Measurements from ENCODE around the gene CDH3. TPM values are rescaled to one million over a fixed set of nuclear protein-coding genes. Genes with fewer than 3 reads are reported as not detected.
A peak's percentile ranks its signal among the peaks of the same experiment; 100 is the strongest.

The CDH3 gene
- total RNA-seq, 1 experiment from 2014 or later = 0.55 TPM

DNA sequence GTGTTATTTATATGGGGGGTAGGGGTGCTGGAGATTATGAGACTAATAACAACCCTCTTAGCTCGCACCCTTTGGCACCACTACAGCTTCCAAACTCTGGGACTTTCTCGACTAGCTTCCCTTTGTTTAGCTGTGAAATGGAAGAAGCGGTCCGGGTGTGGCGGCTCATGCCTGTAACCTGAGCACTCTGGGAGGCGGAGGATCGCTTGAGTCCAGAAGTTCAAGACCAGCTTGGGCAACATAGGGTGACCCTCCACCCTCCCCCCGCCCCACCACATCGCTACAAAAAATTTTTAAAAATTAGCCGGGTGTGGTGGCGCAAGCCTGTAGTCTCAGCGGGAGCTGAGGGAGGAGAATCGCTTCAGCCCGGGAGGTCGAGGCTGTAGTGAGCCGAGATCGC lies 814 bp upstream of the CDH3 start:
- DNase-seq (ENCODE audit: low read depth, low spot score) = no peak
- in situ Hi-C loops (cut with HindIII; ENCODE audit: low pct_unique_long_range_greater_than_20kb, low sequenced_read_pairs) = no loop called here

- DNase-seq (ENCODE audit: low read depth, low spot score) = no peak
- in situ Hi-C loops (cut with HindIII; ENCODE audit: low pct_unique_long_range_greater_than_20kb, low sequenced_read_pairs) = no loop called here
These were observed 631 bp downstream of the CDH3 start for GRCh38 chr16:68645494-68646388.

GRCh38 chr16:68646953-68647659 lies 2.0 kb downstream of the CDH3 start:
- DNase-seq (ENCODE audit: low read depth, low spot score) = no peak
- in situ Hi-C loops (cut with HindIII; ENCODE audit: low pct_unique_long_range_greater_than_20kb, low sequenced_read_pairs) = no loop called here

GRCh38 chr16:68651136-68651535 lies 6.0 kb downstream of the CDH3 start:
- in situ Hi-C loops (cut with HindIII; ENCODE audit: low pct_unique_long_range_greater_than_20kb, low sequenced_read_pairs) = no loop called here
- DNase-seq (ENCODE audit: low read depth, low spot score) = no peak

- in situ Hi-C loops (cut with HindIII; ENCODE audit: low pct_unique_long_range_greater_than_20kb, low sequenced_read_pairs) = no loop called here
- no peak for DNase-seq (ENCODE audit: low read depth, low spot score)
These were observed 7.5 kb downstream of the CDH3 start for GRCh38 chr16:68652659-68653058.

DNA sequence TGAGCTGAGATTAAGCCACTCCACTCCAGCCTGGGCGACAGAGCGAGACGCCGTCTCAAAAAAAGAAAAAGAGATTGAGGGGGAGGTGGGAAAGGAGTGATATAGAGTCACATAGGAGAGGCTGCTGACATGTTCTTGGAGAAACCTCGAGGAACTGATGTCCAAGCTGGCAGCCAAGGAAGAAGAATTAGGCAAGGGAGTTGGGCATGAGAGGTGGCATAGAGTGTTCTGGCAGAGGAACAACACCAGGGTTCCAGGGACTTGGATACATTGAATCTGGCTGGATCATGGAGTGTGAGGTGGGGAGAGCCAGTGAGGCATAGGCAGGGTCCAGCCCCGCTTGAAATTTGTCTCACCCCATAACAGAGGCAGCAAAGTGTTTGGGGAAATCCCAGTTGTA lies 10.7 kb downstream of the CDH3 start:
- in situ Hi-C loops (cut with HindIII; ENCODE audit: low pct_unique_long_range_greater_than_20kb, low sequenced_read_pairs) = no loop called here

DNA sequence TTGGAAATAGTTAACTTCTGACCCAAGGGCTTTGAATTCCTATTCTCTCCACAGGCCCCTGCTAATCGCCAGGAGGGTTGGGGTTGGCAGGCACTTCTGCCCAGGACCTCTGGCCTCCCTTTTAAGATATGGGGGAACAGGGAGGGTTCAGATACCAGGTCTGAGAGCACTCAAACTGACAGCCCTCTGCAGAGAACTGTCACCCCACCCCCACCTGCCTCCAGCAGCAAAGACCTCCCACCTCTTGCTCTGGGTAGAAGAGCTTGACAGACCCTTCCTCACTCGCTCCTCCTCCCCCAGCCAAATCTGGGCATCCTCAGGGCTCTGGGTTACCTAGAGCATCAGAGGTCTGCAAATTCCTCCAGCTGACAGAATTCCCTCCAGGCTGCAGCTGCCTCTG lies 11.6 kb downstream of the CDH3 start:
- in situ Hi-C loops (cut with HindIII; ENCODE audit: low pct_unique_long_range_greater_than_20kb, low sequenced_read_pairs) = no loop called here
- no peak for DNase-seq (ENCODE audit: low read depth, low spot score)

More for the DNA sequence above, 10.7 kb downstream of the CDH3 start:
- no peak for DNase-seq (ENCODE audit: low read depth, low spot score)

- peak; percentile 41 for DNase-seq (ENCODE audit: low read depth, low spot score)
These were observed 13.3 kb downstream of the CDH3 start for GRCh38 chr16:68658341-68658973.

GRCh38 chr16:68658974-68659360 lies 13.9 kb downstream of the CDH3 start:
- in situ Hi-C loops (cut with HindIII; ENCODE audit: low pct_unique_long_range_greater_than_20kb, low sequenced_read_pairs) = no loop called here

More at GRCh38 chr16:68658341-68658973, 13.3 kb downstream of the CDH3 start:
- in situ Hi-C loops (cut with HindIII; ENCODE audit: low pct_unique_long_range_greater_than_20kb, low sequenced_read_pairs) = no loop called here

DNA sequence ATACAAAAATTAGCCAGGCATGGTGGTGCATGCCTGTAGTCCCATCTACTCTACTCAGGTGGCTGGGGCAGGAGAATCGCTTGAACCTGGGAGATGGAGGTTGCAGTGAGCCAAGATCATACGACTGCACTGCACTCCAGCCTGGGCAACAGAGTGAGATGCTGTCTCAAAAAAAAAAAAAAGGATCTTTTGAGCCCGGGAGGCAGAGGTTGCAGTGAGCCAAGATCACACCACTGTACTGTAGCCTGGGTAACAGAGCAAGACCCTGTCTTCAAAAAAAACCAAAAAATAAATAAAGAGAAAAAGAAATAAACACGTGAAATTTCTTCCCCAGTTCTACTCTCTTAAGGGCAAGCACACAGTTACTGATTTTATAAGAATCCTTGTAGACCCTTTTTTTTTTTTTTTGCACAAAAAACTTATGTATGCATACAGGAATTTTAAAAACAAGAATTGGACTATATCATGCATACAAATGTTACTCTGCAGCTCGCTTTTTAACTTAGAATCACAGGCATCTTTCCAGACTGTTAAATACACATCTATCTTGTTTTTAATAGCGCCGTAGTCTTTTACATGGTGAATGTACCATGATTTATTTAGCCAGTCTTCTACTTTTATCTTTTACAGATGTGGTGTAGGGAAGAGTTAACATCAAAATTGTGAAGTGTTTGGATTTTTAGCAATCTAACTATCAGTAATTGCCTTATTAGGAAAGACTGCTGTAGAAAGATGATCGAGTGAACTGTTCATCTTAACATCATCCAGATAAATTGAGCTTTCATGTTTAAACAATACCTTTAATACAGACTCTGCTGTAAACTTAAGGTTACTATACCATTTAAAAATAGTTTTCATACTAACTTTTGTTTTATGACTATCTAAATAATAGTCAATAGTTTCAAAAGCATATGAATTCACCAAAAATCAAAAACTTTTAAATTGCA lies 14.6 kb downstream of the CDH3 start:
- DNase-seq (ENCODE audit: low read depth, low spot score) = no peak

More at GRCh38 chr16:68658974-68659360, 13.9 kb downstream of the CDH3 start:
- DNase-seq (ENCODE audit: low read depth, low spot score) = no peak

GRCh38 chr16:68660359-68660795 lies 15.3 kb downstream of the CDH3 start:
- in situ Hi-C loops (cut with HindIII; ENCODE audit: low pct_unique_long_range_greater_than_20kb, low sequenced_read_pairs) = no loop called here

More for the DNA sequence above, 14.6 kb downstream of the CDH3 start:
- in situ Hi-C loops (cut with HindIII; ENCODE audit: low pct_unique_long_range_greater_than_20kb, low sequenced_read_pairs) = no loop called here

DNA sequence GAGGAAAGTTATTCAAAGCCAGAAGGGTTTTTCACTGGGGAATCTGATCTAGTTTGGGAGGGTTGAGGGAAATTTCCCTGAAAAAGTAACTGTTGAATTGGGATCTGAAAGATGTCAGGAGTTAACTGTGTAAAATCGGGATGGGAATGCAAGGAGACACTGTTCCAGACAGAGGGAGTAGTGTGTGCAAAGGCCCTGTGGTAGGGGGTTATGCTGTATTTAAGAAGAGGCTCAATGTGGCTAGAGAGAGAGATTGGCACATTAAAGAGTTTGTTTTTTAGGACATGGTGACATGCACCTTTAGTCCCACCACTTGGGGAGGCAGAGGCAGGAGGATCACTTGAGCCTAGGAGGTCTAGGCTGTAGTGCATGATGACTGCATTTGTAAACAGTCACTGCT lies 16.9 kb downstream of the CDH3 start:
- DNase-seq (ENCODE audit: low read depth, low spot score) = no peak
- in situ Hi-C loops (cut with HindIII; ENCODE audit: low pct_unique_long_range_greater_than_20kb, low sequenced_read_pairs) = no loop called here

More at GRCh38 chr16:68660359-68660795, 15.3 kb downstream of the CDH3 start:
- no peak for DNase-seq (ENCODE audit: low read depth, low spot score)

GRCh38 chr16:68664297-68664696 lies 19.2 kb downstream of the CDH3 start:
- DNase-seq (ENCODE audit: low read depth, low spot score) = no peak
- in situ Hi-C loops (cut with HindIII; ENCODE audit: low pct_unique_long_range_greater_than_20kb, low sequenced_read_pairs) = no loop called here

GRCh38 chr16:68665501-68665900 lies 20.4 kb downstream of the CDH3 start:
- no peak for DNase-seq (ENCODE audit: low read depth, low spot score)
- in situ Hi-C loops (cut with HindIII; ENCODE audit: low pct_unique_long_range_greater_than_20kb, low sequenced_read_pairs) = no loop called here

- in situ Hi-C loops (cut with HindIII; ENCODE audit: low pct_unique_long_range_greater_than_20kb, low sequenced_read_pairs) = no loop called here
- DNase-seq (ENCODE audit: low read depth, low spot score) = no peak
These were observed 23.2 kb downstream of the CDH3 start for GRCh38 chr16:68668266-68668665.

GRCh38 chr16:68676113-68676860 lies 31.2 kb downstream of the CDH3 start:
- in situ Hi-C loops (cut with HindIII; ENCODE audit: low pct_unique_long_range_greater_than_20kb, low sequenced_read_pairs) = no loop called here
- no peak for DNase-seq (ENCODE audit: low read depth, low spot score)

DNA sequence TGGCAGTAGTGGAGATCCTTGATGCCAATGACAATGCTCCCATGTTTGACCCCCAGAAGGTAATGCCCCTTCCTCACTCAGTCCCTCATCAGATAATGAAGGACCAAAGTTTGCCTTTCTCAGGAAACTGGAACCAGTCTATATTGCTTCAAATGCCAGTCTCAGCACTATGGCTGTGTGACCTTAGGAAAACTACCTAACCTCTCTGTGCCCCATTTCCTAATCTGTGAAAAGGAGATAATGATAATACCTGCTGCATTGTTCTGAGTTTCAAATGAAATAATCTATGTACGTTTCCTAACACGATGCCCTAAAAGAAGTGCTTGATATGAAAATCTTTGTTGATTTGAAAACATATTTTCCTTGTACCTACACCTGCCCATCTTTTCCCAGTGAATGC lies 35.9 kb downstream of the CDH3 start:
- in situ Hi-C loops (cut with HindIII; ENCODE audit: low pct_unique_long_range_greater_than_20kb, low sequenced_read_pairs) = no loop called here
- DNase-seq (ENCODE audit: low read depth, low spot score) = no peak

Data from SK-MEL-5 (cell line).